Upper lobe of left lung (tissue), 4 donors: ENCODE measurements around the gene MAFF.

Experiments
- EP300 ChIP-seq, 4 donors: sonication (generic); formaldehyde crosslinking; IDR thresholded peaks; one replicate each; pipeline ENCODE4 v1.5.1; 2017; ENCODE audit warnings: antibody characterized with exemption in 4 of 4, control low read depth in 2 of 4
- POLR2A ChIP-seq, 4 donors: fragments of 450-650 bp; IDR thresholded peaks; one replicate each; pipeline ENCODE4 v1.5.1; 2016 to 2017; ENCODE audit warnings: antibody characterized with exemption in 4 of 4, mild to moderate bottlenecking in 2 of 4
- POLR2AphosphoS5 ChIP-seq, 2 donors: sonication (generic); formaldehyde crosslinking; IDR thresholded peaks; one replicate each; pipeline ENCODE4 v1.5.1; 2017; ENCODE audit warnings: antibody characterized with exemption in 2 of 2
- TF ChIP-seq, protein P1 (sequence below), 6 experiments: fragments of 450-650 bp in 4 of 6; fragments of 200-600 bp in 2 of 6; sonication (generic) in 2 of 6; IDR thresholded peaks; one replicate each; pipeline ENCODE4 v1.5.1; 2016 to 2019; ENCODE audit warnings: antibody characterized with exemption in 6 of 6

DNA sequence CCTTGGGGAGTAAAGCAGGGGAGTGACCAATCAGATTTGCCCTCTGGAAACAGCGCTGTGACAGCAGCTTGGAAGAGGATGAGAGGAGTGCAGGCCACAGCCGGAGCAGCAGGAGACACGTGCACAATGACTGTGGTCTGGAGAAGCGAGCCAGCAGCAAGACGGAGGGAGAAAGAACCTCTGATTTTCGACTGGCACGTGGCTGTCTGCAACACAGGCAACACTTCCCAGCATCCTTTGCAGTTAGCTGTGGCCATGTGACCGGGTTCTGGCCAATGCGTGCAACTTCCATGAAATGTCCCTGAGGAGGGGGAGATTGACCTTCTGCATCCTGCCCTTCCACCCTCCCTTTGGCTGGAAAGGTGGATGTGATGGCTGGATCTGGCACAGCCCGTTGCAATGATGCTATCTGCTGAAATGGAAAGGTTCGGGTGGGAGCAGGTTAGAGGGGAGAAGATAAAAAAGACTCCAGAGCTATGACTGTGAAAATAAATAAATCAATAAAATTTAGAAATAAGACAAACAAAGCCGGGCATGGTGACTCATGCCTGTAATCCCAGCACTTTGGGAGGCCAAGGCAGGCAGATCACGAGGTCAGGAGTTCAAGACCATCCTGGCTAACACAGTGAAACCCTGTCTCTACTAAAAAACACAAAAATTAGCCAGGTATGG, 35.7 kb upstream of the MAFF start:
- TF ChIP-seq, protein P1, sequence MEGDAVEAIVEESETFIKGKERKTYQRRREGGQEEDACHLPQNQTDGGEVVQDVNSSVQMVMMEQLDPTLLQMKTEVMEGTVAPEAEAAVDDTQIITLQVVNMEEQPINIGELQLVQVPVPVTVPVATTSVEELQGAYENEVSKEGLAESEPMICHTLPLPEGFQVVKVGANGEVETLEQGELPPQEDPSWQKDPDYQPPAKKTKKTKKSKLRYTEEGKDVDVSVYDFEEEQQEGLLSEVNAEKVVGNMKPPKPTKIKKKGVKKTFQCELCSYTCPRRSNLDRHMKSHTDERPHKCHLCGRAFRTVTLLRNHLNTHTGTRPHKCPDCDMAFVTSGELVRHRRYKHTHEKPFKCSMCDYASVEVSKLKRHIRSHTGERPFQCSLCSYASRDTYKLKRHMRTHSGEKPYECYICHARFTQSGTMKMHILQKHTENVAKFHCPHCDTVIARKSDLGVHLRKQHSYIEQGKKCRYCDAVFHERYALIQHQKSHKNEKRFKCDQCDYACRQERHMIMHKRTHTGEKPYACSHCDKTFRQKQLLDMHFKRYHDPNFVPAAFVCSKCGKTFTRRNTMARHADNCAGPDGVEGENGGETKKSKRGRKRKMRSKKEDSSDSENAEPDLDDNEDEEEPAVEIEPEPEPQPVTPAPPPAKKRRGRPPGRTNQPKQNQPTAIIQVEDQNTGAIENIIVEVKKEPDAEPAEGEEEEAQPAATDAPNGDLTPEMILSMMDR (IDR thresholded peaks at IDR 0.05), result no peak
- TF ChIP-seq POLR2A (IDR thresholded peaks at IDR 0.05), result no peak
- TF ChIP-seq POLR2AphosphoS5 (IDR thresholded peaks at IDR 0.05), result no peak
- TF ChIP-seq EP300 (IDR thresholded peaks at IDR 0.05), result no peak
